Activated B cell treated with CpG ODN at 0.5 μM for 24 hours (primary cell): Measurements from ENCODE around the gene SNAPC4. TPM values are rescaled to one million over a fixed set of nuclear protein-coding genes. Genes with fewer than 3 reads are reported as not detected.

Experiments used
- ATAC-seq: fragments of 200-7000 bp; cut with Tn5 transposase; one replicate; pipeline ENCODE4 v1.10.0; 2021; ENCODE audit warnings: low read depth, mild to moderate bottlenecking, moderate library complexity
- CTCF ChIA-PET: fragments of 350-600 bp; sonication (Branson Sonifier 250); formaldehyde crosslinking; loops from one replicate; lab custom pipeline; 2021; ENCODE audit warnings: antibody characterized with exemption; lab: Charles Lee
- POLR2A ChIA-PET: fragments of 350-600 bp; sonication (Branson Sonifier 250); formaldehyde crosslinking; loops from one replicate; lab custom pipeline; 2021; ENCODE audit warnings: antibody characterized with exemption; lab: Charles Lee
- DNase-seq: peaks from one replicate; pipeline ENCODE4 v3.0.0; 2022
- H3K27ac Mint-ChIP-seq: one replicate; pipeline ENCODE4 v1.8.0; 2020; ENCODE audit warnings: mixed read lengths
- H3K27me3 Mint-ChIP-seq: one replicate; pipeline ENCODE4 v1.8.0; 2021; ENCODE audit warnings: mixed read lengths
- H3K36me3 Mint-ChIP-seq: one replicate; pipeline ENCODE4 v1.8.0; 2021; ENCODE audit warnings: low read depth, mixed read lengths
- H3K4me1 Mint-ChIP-seq: one replicate; pipeline ENCODE4 v1.8.0; 2021; ENCODE audit warnings: mixed read lengths
- H3K4me3 Mint-ChIP-seq: one replicate; pipeline ENCODE4 v1.8.0; 2020; ENCODE audit warnings: mild to moderate bottlenecking, mixed read lengths
- H3K9me3 Mint-ChIP-seq: one replicate; pipeline ENCODE4 v1.8.0; 2020; ENCODE audit warnings: mixed read lengths
- CTCF ChIP-seq: fragments of 200-600 bp; IDR thresholded peaks from one replicate; pipeline ENCODE4 v1.8.0; 2022; ENCODE audit warnings: antibody characterized with exemption, mild to moderate bottlenecking
- intact Hi-C: fragments of 100-400 bp; cut with micrococcal nuclease; formaldehyde crosslinking; loops from one replicate; pipeline ENCODE4 v1.15.1; 2024
- total RNA-seq: library from RNA; stranded (reverse); gene quantifications from 2 replicates; pipeline ENCODE4 v1.2.3, GENCODE V29; 2022

The SNAPC4 gene
- total RNA-seq, 1 donor from 2014 or later, result 22.2 TPM

- ATAC-seq (no peak), DNase-seq (no peak)
- Mint-ChIP-seq H3K27ac (no peak overlapping the region), H3K4me1 (peaks cover 6% of the 10 kb centered on the region), H3K27me3 (no peaks in the 10 kb centered on the region), H3K4me3 (no peak overlapping the region), H3K36me3 (peaks cover 18% of the 10 kb centered on the region), H3K9me3 (no peaks in the 10 kb centered on the region)
- intact Hi-C loops, result no loop called here
- ChIA-PET POLR2A (no interaction called here), CTCF (no interaction called here)
- no peak for TF ChIP-seq CTCF
These were observed 42.0 kb downstream of the SNAPC4 start for GRCh38 chr9:136358016-136358415.

- Mint-ChIP-seq H3K4me3 (no peak overlapping the region), H3K27ac (no peak overlapping the region), H3K27me3 (no peaks in the 10 kb centered on the region), H3K4me1 (no peaks in the 10 kb centered on the region), H3K9me3 (no peaks in the 10 kb centered on the region), H3K36me3 (peaks cover 15% of the 10 kb centered on the region)
- intact Hi-C loops, result no loop called here
- ChIA-PET POLR2A (no interaction called here), CTCF (no interaction called here)
- no peak for ATAC-seq
- DNase-seq, result no peak
- TF ChIP-seq CTCF, result no peak
These were observed 42.7 kb downstream of the SNAPC4 start for GRCh38 chr9:136357202-136357725.

- ChIA-PET CTCF (no interaction called here), POLR2A (no interaction called here)
- DNase-seq (no peak), ATAC-seq (no peak)
- no peak for TF ChIP-seq CTCF
- intact Hi-C loops, result no loop called here
- H3K4me1 Mint-ChIP-seq, result no peaks in the 10 kb centered on the region
- no peaks in the 10 kb centered on the region for H3K9me3 Mint-ChIP-seq
- H3K27ac Mint-ChIP-seq, result no peak overlapping the region
- H3K27me3 Mint-ChIP-seq, result no peaks in the 10 kb centered on the region
- H3K4me3 Mint-ChIP-seq, result no peak overlapping the region
- H3K36me3 Mint-ChIP-seq, result peaks cover 10% of the 10 kb centered on the region
These were observed 44.1 kb downstream of the SNAPC4 start for GRCh38 chr9:136355616-136356557.

GRCh38 chr9:136354592-136355085 is 45.3 kb downstream of the SNAPC4 start:
- ChIA-PET POLR2A (interaction anchor here (1.0 kb wide), 1 partner anchor 25 kb away, joined by 3 read pairs; no protein-coding TSS in a partner anchor), CTCF (no interaction called here)
- Mint-ChIP-seq H3K4me1 (no peaks in the 10 kb centered on the region), H3K9me3 (no peaks in the 10 kb centered on the region), H3K27ac (no peak overlapping the region), H3K36me3 (peaks cover 2% of the 10 kb centered on the region), H3K27me3 (no peaks in the 10 kb centered on the region), H3K4me3 (no peak overlapping the region)
- no peak for ATAC-seq
- no peak for TF ChIP-seq CTCF
- intact Hi-C loops, result no loop called here
- no peak for DNase-seq
